Panc1 (cell line): ENCODE data around the gene PAPSS1. TPM values are rescaled to one million over a fixed set of nuclear protein-coding genes. Genes with fewer than 3 reads are reported as not detected.

Source experiments
- ATAC-seq: fragments of 200-7000 bp; cut with Tn5 transposase; 2 replicates; pipeline ENCODE4 v1.9.1; 2020; ENCODE audit warnings: mild to moderate bottlenecking, moderate library complexity
- BruUV-seq: library from RNA; stranded (reverse); fragments of 400-500 nt; replicated peaks from 2 replicates; lab custom pipeline; 2021; lab: Mats Ljungman, UMichigan
- CTCF ChIA-PET: fragments of 300-600 bp; sonication (Branson Sonifier 250); formaldehyde crosslinking; loops from one replicate; lab custom pipeline; 2022; ENCODE audit warnings: antibody characterized with exemption; lab: Charles Lee
- POLR2A ChIA-PET: fragments of 300-600 bp; sonication (Branson Sonifier 250); formaldehyde crosslinking; loops from one replicate; lab custom pipeline; 2022; ENCODE audit warnings: antibody characterized with exemption; lab: Charles Lee
- DNase-seq: peaks from one replicate; pipeline ENCODE4 v3.0.0-alpha.2; 2010; ENCODE audit warnings: low read depth, low spot score
- H3K27ac ChIP-seq: 2 replicates; pipeline ENCODE4 v1.5.1; 2011; ENCODE audit warnings: mild to moderate bottlenecking, low read length, inconsistent platforms
- H3K27me3 ChIP-seq: fragments of 200-500 bp; sonication (Bioruptor generic); 2 replicates; pipeline ENCODE4 v1.6.0; 2014; ENCODE audit warnings: low read length, inconsistent platforms; ENCODE audit not compliant: control insufficient read depth, insufficient read depth
- H3K36me3 ChIP-seq: fragments of 200-500 bp; sonication (Bioruptor generic); 2 replicates; pipeline ENCODE4 v1.5.1; 2014; ENCODE audit warnings: inconsistent platforms, mild to moderate bottlenecking, low read length, moderate library complexity; ENCODE audit not compliant: control insufficient read depth, insufficient read depth
- H3K4me1 ChIP-seq: 2 replicates; pipeline ENCODE4 v1.5.1; 2011; ENCODE audit warnings: inconsistent platforms, mild to moderate bottlenecking, low read length, moderate library complexity; ENCODE audit not compliant: control insufficient read depth, insufficient read depth
- H3K4me3 ChIP-seq, 2 experiments: 2 replicates each; pipeline ENCODE4 v1.5.1; 2011 to 2012; ENCODE audit warnings: low read depth in 2 of 2, low read length in 2 of 2, mild to moderate bottlenecking in 2 of 2, inconsistent platforms in 1 of 2, moderate library complexity in 1 of 2
- H3K9me3 ChIP-seq: fragments of 200-500 bp; sonication (Bioruptor generic); 2 replicates; pipeline ENCODE4 v1.5.1; 2014; ENCODE audit warnings: low read depth, mild to moderate bottlenecking, inconsistent platforms, low read length, moderate library complexity; ENCODE audit not compliant: control insufficient read depth, insufficient read depth
- POLR2AphosphoS5 ChIP-seq: IDR thresholded peaks from 2 replicates; pipeline ENCODE4 v1.6.1; 2012; ENCODE audit warnings: mild to moderate bottlenecking, low read depth, low read length, moderate library complexity
- SIN3A ChIP-seq: IDR thresholded peaks from 2 replicates; pipeline ENCODE4 v1.6.1; 2012; ENCODE audit warnings: low read depth, mild to moderate bottlenecking, low read length, moderate library complexity, borderline replicate concordance; ENCODE audit not compliant: insufficient read depth
- TCF7L2 ChIP-seq: IDR thresholded peaks from 2 replicates; pipeline ENCODE4 v1.6.1; 2011; ENCODE audit warnings: mild to moderate bottlenecking, low read depth, low read length, inconsistent platforms
- in situ Hi-C: cut with HindIII; loops from 2 replicates; pipeline ENCODE4 v1.10.0; 2016; ENCODE audit warnings: low sequenced_read_pairs, low pct_unique_long_range_greater_than_20kb
- intact Hi-C: fragments of 100-400 bp; cut with micrococcal nuclease; formaldehyde crosslinking; loops from one replicate; pipeline ENCODE4 v1.10.0; 2022; ENCODE audit not compliant: unreplicated experiment
- total RNA-seq: library from RNA; stranded (reverse); gene quantifications from one replicate; pipeline ENCODE4 v1.2.1, GENCODE V29; 2021; ENCODE audit not compliant: unreplicated experiment
- TF ChIP-seq, protein P1 (sequence below), 2 experiments: IDR thresholded peaks; 2 replicates each; pipeline ENCODE4 v1.6.1; 2011 to 2012; ENCODE audit warnings: low read depth in 2 of 2, control low read depth in 1 of 2, low read length in 1 of 2, mild to moderate bottlenecking in 1 of 2, moderate library complexity in 1 of 2; ENCODE audit not compliant: insufficient read depth in 1 of 2
- TF ChIP-seq, protein P2 (sequence below): fragments of 450-650 bp; IDR thresholded peaks from 2 replicates; pipeline ENCODE4 v1.5.1; 2017; ENCODE audit warnings: mild to moderate bottlenecking

The PAPSS1 gene
- total RNA-seq, 1 experiment from 2014 or later, result 28.1 TPM

DNA sequence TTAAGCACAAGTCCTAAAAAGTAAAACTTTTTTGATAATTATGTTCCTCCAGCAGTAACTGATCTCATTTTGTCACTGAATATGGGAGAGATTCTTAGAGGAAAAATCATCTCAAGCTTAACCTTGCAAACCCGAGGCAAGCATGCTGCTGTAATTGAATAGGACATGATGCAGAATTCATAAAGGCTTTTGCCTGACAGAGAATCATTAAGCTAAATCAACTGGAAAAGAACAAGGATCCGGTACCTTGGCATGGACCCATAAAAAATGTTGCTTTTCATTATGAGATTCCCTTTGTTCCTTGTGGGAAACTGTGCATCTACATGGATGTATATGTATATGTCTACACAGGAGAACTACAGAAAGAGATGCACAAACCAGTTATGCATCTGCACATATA, 149.1 kb downstream of the PAPSS1 start:
- CTCF ChIA-PET, result no interaction called here
- H3K4me1 ChIP-seq, result no peaks in the 10 kb centered on the region
- H3K9me3 ChIP-seq, result no peaks in the 10 kb centered on the region
- no peaks in the 10 kb centered on the region for H3K36me3 ChIP-seq
- TF ChIP-seq TCF7L2 (no peak), POLR2AphosphoS5 (no peak), SIN3A (no peak)
- TF ChIP-seq, protein P1, sequence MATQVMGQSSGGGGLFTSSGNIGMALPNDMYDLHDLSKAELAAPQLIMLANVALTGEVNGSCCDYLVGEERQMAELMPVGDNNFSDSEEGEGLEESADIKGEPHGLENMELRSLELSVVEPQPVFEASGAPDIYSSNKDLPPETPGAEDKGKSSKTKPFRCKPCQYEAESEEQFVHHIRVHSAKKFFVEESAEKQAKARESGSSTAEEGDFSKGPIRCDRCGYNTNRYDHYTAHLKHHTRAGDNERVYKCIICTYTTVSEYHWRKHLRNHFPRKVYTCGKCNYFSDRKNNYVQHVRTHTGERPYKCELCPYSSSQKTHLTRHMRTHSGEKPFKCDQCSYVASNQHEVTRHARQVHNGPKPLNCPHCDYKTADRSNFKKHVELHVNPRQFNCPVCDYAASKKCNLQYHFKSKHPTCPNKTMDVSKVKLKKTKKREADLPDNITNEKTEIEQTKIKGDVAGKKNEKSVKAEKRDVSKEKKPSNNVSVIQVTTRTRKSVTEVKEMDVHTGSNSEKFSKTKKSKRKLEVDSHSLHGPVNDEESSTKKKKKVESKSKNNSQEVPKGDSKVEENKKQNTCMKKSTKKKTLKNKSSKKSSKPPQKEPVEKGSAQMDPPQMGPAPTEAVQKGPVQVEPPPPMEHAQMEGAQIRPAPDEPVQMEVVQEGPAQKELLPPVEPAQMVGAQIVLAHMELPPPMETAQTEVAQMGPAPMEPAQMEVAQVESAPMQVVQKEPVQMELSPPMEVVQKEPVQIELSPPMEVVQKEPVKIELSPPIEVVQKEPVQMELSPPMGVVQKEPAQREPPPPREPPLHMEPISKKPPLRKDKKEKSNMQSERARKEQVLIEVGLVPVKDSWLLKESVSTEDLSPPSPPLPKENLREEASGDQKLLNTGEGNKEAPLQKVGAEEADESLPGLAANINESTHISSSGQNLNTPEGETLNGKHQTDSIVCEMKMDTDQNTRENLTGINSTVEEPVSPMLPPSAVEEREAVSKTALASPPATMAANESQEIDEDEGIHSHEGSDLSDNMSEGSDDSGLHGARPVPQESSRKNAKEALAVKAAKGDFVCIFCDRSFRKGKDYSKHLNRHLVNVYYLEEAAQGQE (IDR thresholded peaks at IDR 0.05; ENCODE audit: insufficient read depth in 1 of 2, low read depth in 2 of 2, low read length in 1 of 2), result no peak
- TF ChIP-seq, protein P2, sequence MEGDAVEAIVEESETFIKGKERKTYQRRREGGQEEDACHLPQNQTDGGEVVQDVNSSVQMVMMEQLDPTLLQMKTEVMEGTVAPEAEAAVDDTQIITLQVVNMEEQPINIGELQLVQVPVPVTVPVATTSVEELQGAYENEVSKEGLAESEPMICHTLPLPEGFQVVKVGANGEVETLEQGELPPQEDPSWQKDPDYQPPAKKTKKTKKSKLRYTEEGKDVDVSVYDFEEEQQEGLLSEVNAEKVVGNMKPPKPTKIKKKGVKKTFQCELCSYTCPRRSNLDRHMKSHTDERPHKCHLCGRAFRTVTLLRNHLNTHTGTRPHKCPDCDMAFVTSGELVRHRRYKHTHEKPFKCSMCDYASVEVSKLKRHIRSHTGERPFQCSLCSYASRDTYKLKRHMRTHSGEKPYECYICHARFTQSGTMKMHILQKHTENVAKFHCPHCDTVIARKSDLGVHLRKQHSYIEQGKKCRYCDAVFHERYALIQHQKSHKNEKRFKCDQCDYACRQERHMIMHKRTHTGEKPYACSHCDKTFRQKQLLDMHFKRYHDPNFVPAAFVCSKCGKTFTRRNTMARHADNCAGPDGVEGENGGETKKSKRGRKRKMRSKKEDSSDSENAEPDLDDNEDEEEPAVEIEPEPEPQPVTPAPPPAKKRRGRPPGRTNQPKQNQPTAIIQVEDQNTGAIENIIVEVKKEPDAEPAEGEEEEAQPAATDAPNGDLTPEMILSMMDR, result no peak
- no peaks in the 10 kb centered on the region for H3K27me3 ChIP-seq
- no peak for DNase-seq
- no peak for ATAC-seq
- H3K27ac ChIP-seq, result no peak overlapping the region
- no TSS peak for BruUV-seq
- POLR2A ChIA-PET, result no interaction called here
- intact Hi-C loops, result no loop called here
- in situ Hi-C loops, result no loop called here
- no peak overlapping the region for H3K4me3 ChIP-seq

DNA sequence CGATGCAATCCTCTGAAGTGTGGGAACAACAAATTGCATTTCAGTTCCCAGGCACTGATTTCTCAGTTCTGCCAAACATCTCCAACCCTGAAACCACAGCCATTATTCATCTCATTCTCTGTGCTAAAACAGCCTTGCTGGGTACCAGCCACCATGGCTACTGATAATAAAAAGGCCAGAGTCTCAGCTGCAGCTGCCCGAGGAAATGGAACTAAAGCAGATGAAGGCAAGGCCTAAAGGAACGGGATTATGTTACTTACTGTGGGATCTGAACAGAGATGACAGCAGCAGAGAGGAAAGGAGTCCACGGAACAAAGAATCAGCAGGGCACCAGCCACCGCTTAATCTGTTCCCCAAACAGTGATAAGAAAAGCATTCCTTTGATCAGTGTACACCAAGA, 155.7 kb downstream of the PAPSS1 start:
- no peaks in the 10 kb centered on the region for H3K36me3 ChIP-seq
- H3K4me3 ChIP-seq, result no peak overlapping the region
- ATAC-seq, result no peak
- no peak overlapping the region for H3K27ac ChIP-seq
- TF ChIP-seq, protein P1 (IDR thresholded peaks at IDR 0.05; ENCODE audit: insufficient read depth in 1 of 2, low read depth in 2 of 2, low read length in 1 of 2), result no peak
- TF ChIP-seq POLR2AphosphoS5, result no peak
- TF ChIP-seq, protein P2, result no peak
- ChIA-PET POLR2A (no interaction called here), CTCF (no interaction called here)
- no peaks in the 10 kb centered on the region for H3K27me3 ChIP-seq
- in situ Hi-C loops (no loop called here), intact Hi-C loops (no loop called here)
- no peak for DNase-seq
- no peaks in the 10 kb centered on the region for H3K9me3 ChIP-seq
- no TSS peak for BruUV-seq
- no peaks in the 10 kb centered on the region for H3K4me1 ChIP-seq

Other genes starting within 250 kb of the PAPSS1 start
- gene SGMS2, start 104.7 kb upstream of the PAPSS1 start, total RNA-seq, result 15.6 TPM
- 1.2 TPM for gene CYP2U1, start 211.3 kb upstream of the PAPSS1 start, total RNA-seq